Stomach (tissue), 9 donors: ENCODE results near the gene MAN1B1. TPM values are rescaled to one million over a fixed set of nuclear protein-coding genes. Genes with fewer than 3 reads are reported as not detected.

Experiments used
- DNase-seq, 2 donors: peaks; one replicate each; pipeline versions ENCODE4 v3.0.0 to v3.0.0-alpha.2; 2013 to 2019
- H3K27ac ChIP-seq, 5 donors: fragments of 200-600 bp in 4 of 5; sonication (generic) in 4 of 5; one replicate each; pipeline ENCODE4 v1.5.1; 2013 to 2019; ENCODE audit warnings: mild to moderate bottlenecking in 1 of 5, moderate library complexity in 1 of 5
- H3K27me3 ChIP-seq, 3 donors: fragments of 200-600 bp; sonication (generic); one replicate each; pipeline ENCODE4 v1.5.1; 2017 to 2019; ENCODE audit warnings: mixed run types in 1 of 3
- H3K36me3 ChIP-seq, 4 donors: fragments of 200-600 bp; sonication (generic); 1 replicate in 3 of 4; 2 replicates in 1 of 4; pipeline ENCODE4 v1.5.1; 2016 to 2019
- H3K4me1 ChIP-seq, 4 donors: fragments of 200-600 bp; sonication (generic); one replicate each; pipeline ENCODE4 v1.5.1; 2016 to 2019
- H3K4me3 ChIP-seq, 4 donors: fragments of 200-600 bp; sonication (generic) in 3 of 4; one replicate each; pipeline ENCODE4 v1.5.1; 2016 to 2019; ENCODE audit warnings: mild to moderate bottlenecking in 1 of 4
- H3K9me3 ChIP-seq, 4 donors: fragments of 200-600 bp; sonication (generic); one replicate each; pipeline ENCODE4 v1.5.1; 2016 to 2019
- CTCF ChIP-seq, 7 experiments: fragments of 450-650 bp in 4 of 7; fragments of 200-600 bp in 3 of 7; sonication (generic) in 3 of 7; IDR thresholded peaks; one replicate each; pipeline ENCODE4 v1.5.1; 2016 to 2019; ENCODE audit warnings: antibody characterized with exemption in 7 of 7, control low read depth in 2 of 7, mild to moderate bottlenecking in 1 of 7
- EP300 ChIP-seq: sonication (generic); formaldehyde crosslinking; IDR thresholded peaks from one replicate; pipeline ENCODE4 v1.6.1; 2017; ENCODE audit warnings: antibody characterized with exemption
- POLR2A ChIP-seq, 4 donors: fragments of 450-650 bp; IDR thresholded peaks; one replicate each; pipeline ENCODE4 v1.6.1; 2016; ENCODE audit warnings: antibody characterized with exemption in 4 of 4, control low read depth in 2 of 4, mild to moderate bottlenecking in 1 of 4, moderate library complexity in 1 of 4
- POLR2AphosphoS5 ChIP-seq, 3 donors: sonication (generic); formaldehyde crosslinking; IDR thresholded peaks; one replicate each; pipeline ENCODE4 v1.6.1; 2016; ENCODE audit warnings: antibody characterized with exemption in 3 of 3
- WGBS, 5 donors: extraction: QIAGEN DNeasy Blood & Tissue Kit in 3 of 5; methylation state at CpG; one replicate each; pipeline versions ENCODE4 v1.1.5 to v1.1.7; 2013 to 2018; 5-methylcytosine and 5-hydroxymethylcytosine counted together
- intact Hi-C: fragments of 100-400 bp; cut with DNase I; formaldehyde crosslinking; loops from one replicate; pipeline ENCODE4 v1.15.1; 2023; ENCODE audit warnings: low total_unique reads
- polyA plus RNA-seq, 3 donors: library from polyadenylated mRNA; stranded (reverse); fragments of 200-250 nt; gene quantifications; one replicate each; pipeline ENCODE4 v1.2.3, GENCODE V29; 2013
- total RNA-seq, 5 donors: library from RNA; depleted of rRNA; stranded (reverse); fragments of >200 nt; gene quantifications; one replicate each; pipeline versions ENCODE4 v1.1.0 to v1.2.3, GENCODE V29; 2014 to 2016
- donor health status: healthy with polysubstance abuse.
- donor health status: Bipolar disorder and iron deficiency.
- donor health status: healthy.

Gene MAN1B1
- total and polyA plus RNA-seq, 8 donors, result 4.7 to 167 (median 39.8) TPM

GRCh38 chr9:137108608-137109249 is 21.9 kb downstream of the MAN1B1 start:
- no peaks in the 10 kb centered on the region for H3K27me3 ChIP-seq
- no peak for DNase-seq
- 88 to 92% (median 91%) methylated on average over 28 to 29 of the region's 29 CpGs; no CpG with 5 or more reads in 1 of the 5 donors for WGBS, 5 donors
- TF ChIP-seq POLR2AphosphoS5 (IDR thresholded peaks at IDR 0.05) (no peak), EP300 (no peak), CTCF (IDR thresholded peaks at IDR 0.05) (no peak), POLR2A (IDR thresholded peaks at IDR 0.05) (no peak)
- peaks cover 35 to 96% (median 94%) of the 10 kb centered on the region in 4 donors for H3K36me3 ChIP-seq
- no peak overlapping the region for H3K4me3 ChIP-seq
- intact Hi-C loops, result no loop called here
- H3K4me1 ChIP-seq, result peaks cover 0 to 10% (median 8%) of the 10 kb centered on the region in 4 donors
- H3K9me3 ChIP-seq, result no peaks in the 10 kb centered on the region
- no peak overlapping the region for H3K27ac ChIP-seq

- H3K36me3 ChIP-seq, result peaks cover 31 to 89% (median 87%) of the 10 kb centered on the region in 4 donors
- H3K4me1 ChIP-seq, result peaks cover under 1 to 15% (median 12%) of the 10 kb centered on the region in 4 donors
- intact Hi-C loops, result loop anchor here (10.0 kb wide), 1 partner anchor 75 kb away; the partner anchor contains the start of genes ANAPC2 and SSNA1
- no peak for DNase-seq
- WGBS, 5 donors, result 76 to 85% (median 80%) methylated on average over 24 to 34 of the region's 34 CpGs
- H3K27me3 ChIP-seq, result no peaks in the 10 kb centered on the region
- TF ChIP-seq EP300 (no peak), POLR2AphosphoS5 (IDR thresholded peaks at IDR 0.05) (no peak)
- H3K9me3 ChIP-seq, result no peaks in the 10 kb centered on the region
- no peak overlapping the region for H3K27ac ChIP-seq
- no peak overlapping the region for H3K4me3 ChIP-seq
Observed at GRCh38 chr9:137109250-137110146, 22.7 kb downstream of the MAN1B1 start.

- no peak for TF ChIP-seq POLR2A (IDR thresholded peaks at IDR 0.05)
- TF ChIP-seq CTCF (IDR thresholded peaks at IDR 0.05), result no peak
- TF ChIP-seq EP300, result no peak
- TF ChIP-seq POLR2AphosphoS5 (IDR thresholded peaks at IDR 0.05), result no peak
- WGBS, 5 donors, result 89 to 92% (median 91%) methylated on average over 34 to 38 of the region's 38 CpGs
- Histone ChIP-seq H3K4me3 (no peak overlapping the region), H3K4me1 (peaks cover 8 to 24% (median 20%) of the 10 kb centered on the region in 4 donors), H3K27me3 (peaks cover 0 to 6% (median 0%) of the 10 kb centered on the region in 3 donors), H3K9me3 (no peaks in the 10 kb centered on the region), H3K36me3 (peaks cover 22 to 80% (median 78%) of the 10 kb centered on the region in 4 donors), H3K27ac (no peak overlapping the region)
- no peak for DNase-seq
- intact Hi-C loops, result loop anchor here (10.0 kb wide), 1 partner anchor 74 kb away; the partner anchor contains the start of genes ANAPC2 and SSNA1
Observed at GRCh38 chr9:137110147-137110910, 23.5 kb downstream of the MAN1B1 start.

- no peak for TF ChIP-seq POLR2A (IDR thresholded peaks at IDR 0.05)
- TF ChIP-seq CTCF (IDR thresholded peaks at IDR 0.05), result no peak
- no peak for TF ChIP-seq POLR2AphosphoS5 (IDR thresholded peaks at IDR 0.05)
- TF ChIP-seq EP300, result no peak
- Histone ChIP-seq H3K4me3 (no peak overlapping the region), H3K27me3 (peaks cover 0 to 14% (median 0%) of the 10 kb centered on the region in 3 donors), H3K9me3 (no peaks in the 10 kb centered on the region), H3K4me1 (peaks cover 8 to 26% (median 22%) of the 10 kb centered on the region in 4 donors), H3K27ac (no peak overlapping the region), H3K36me3 (peaks cover 17 to 72% (median 70%) of the 10 kb centered on the region in 4 donors)
- 81 to 89% (median 86%) methylated on average over 25 to 28 of the region's 28 CpGs for WGBS, 5 donors
- DNase-seq, result no peak
- intact Hi-C loops, result loop anchor here (10.0 kb wide), 1 partner anchor 74 kb away; the partner anchor contains the start of genes ANAPC2 and SSNA1
Observed at GRCh38 chr9:137110911-137111787, 24.4 kb downstream of the MAN1B1 start.
